Activated CD4-positive, alpha-beta T cell treated with anti-CD3 and anti-CD28 coated beads, Interleukin-2, amount 50 U/mL, for 24 hours (primary cell): ENCODE data around the gene ELL.

ENCODE experiments used
- DNase-seq, 2 donors: peaks; one replicate each; pipeline ENCODE4 v3.0.0-alpha.2; 2020; ENCODE audit warnings: low read depth in 1 of 2, low spot score in 1 of 2

The ELL gene

GRCh38 chr19:18449552-18449951, 72.3 kb downstream of the ELL start:
- DNase-seq, result no peak

- no peak for DNase-seq
Measured at GRCh38 chr19:18446811-18447359, 75.0 kb downstream of the ELL start.

- no peak for DNase-seq
Measured at GRCh38 chr19:18446145-18446810, 75.6 kb downstream of the ELL start.

GRCh38 chr19:18445262-18445948, 76.5 kb downstream of the ELL start:
- DNase-seq, result no peak

GRCh38 chr19:18444513-18444912, 77.4 kb downstream of the ELL start:
- DNase-seq, result no peak

- no peak for DNase-seq
Measured at GRCh38 chr19:18443831-18444230, 78.0 kb downstream of the ELL start.

GRCh38 chr19:18443406-18443805, 78.5 kb downstream of the ELL start:
- no peak for DNase-seq

GRCh38 chr19:18442941-18443340, 78.9 kb downstream of the ELL start:
- DNase-seq, result no peak

GRCh38 chr19:18441804-18442788, 79.8 kb downstream of the ELL start:
- DNase-seq, result no peak

- no peak for DNase-seq
Measured at GRCh38 chr19:18440936-18441803, 80.7 kb downstream of the ELL start.

GRCh38 chr19:18440415-18440877, 81.4 kb downstream of the ELL start:
- DNase-seq, result no peak

GRCh38 chr19:18439910-18440237, 82.0 kb downstream of the ELL start:
- DNase-seq, result no peak

GRCh38 chr19:18439025-18439909, 82.6 kb downstream of the ELL start:
- no peak for DNase-seq

GRCh38 chr19:18438331-18439024, 83.4 kb downstream of the ELL start:
- no peak for DNase-seq

- DNase-seq, result no peak
Measured at GRCh38 chr19:18437491-18438330, 84.2 kb downstream of the ELL start, which contains the start of gene ISYNA1. TSS of gene ISYNA1 (minus strand) at chr19:18438133. CDS start at chr19:18437979, 154 bp downstream.

GRCh38 chr19:18436671-18437490, 85.0 kb downstream of the ELL start:
- DNase-seq, result peak in 1 of 2 donors; percentile 46
